ENCODE results near the gene ELP5. TPM values are rescaled to one million over a fixed set of nuclear protein-coding genes. Genes with fewer than 3 reads are reported as not detected.
A peak's percentile ranks its signal among the peaks of the same experiment; 100 is the strongest.

ELP5 gene
- total RNA-seq, 4 donors from 2014 or later: 14.9 to 21.8 (median 16.6) TPM

- Histone ChIP-seq H3K4me1 (peaks cover 8 to 35% (median 12%) of the 10 kb centered on the region in 3 donors), H3K4me3 (no peak overlapping the region), H3K27me3 (peaks cover 0 to 61% (median 4%) of the 10 kb centered on the region in 4 donors), H3K27ac (no peak overlapping the region), H3K9me3 (no peaks in the 10 kb centered on the region), H3K36me3 (no peaks in the 10 kb centered on the region)
- WGBS, 2 donors: 20 to 53% methylated on average over 1 of the region's 1 CpG
- DNase-seq: no peak
- intact Hi-C loops (cut with DNase I): no loop called here
- no peak for TF ChIP-seq POLR2A (IDR thresholded peaks at IDR 0.05)
- TF ChIP-seq CTCF (IDR thresholded peaks at IDR 0.05): no peak
Measured at GRCh38 chr17:7266784-7267183, 14.8 kb downstream of the ELP5 start.

GRCh38 chr17:7279448-7279847 lies 27.4 kb downstream of the ELP5 start:
- peaks cover 23 to 49% (median 27%) of the 10 kb centered on the region in 3 donors for H3K4me1 ChIP-seq
- peak overlapping the region in 2 of 4 donors; percentile 88 to 92 for H3K27ac ChIP-seq
- intact Hi-C loops (cut with DNase I): no loop called here
- no peak for DNase-seq
- H3K27me3 ChIP-seq: peaks cover 0 to 26% (median 0%) of the 10 kb centered on the region in 4 donors
- 70 to 78% methylated on average over 8 of the region's 8 CpGs for WGBS, 2 donors
- peaks cover 0 to 9% (median 0%) of the 10 kb centered on the region in 3 donors for H3K36me3 ChIP-seq
- TF ChIP-seq POLR2A (IDR thresholded peaks at IDR 0.05): no peak
- TF ChIP-seq CTCF (IDR thresholded peaks at IDR 0.05): no peak
- no peaks in the 10 kb centered on the region for H3K9me3 ChIP-seq
- H3K4me3 ChIP-seq: no peak overlapping the region

- intact Hi-C loops (cut with DNase I): no loop called here
- Histone ChIP-seq H3K36me3 (peaks cover 0 to 20% (median 0%) of the 10 kb centered on the region in 3 donors), H3K27ac (peak overlapping the region; percentile 70 to 92 (median 90)), H3K27me3 (peaks cover 0 to 31% (median 0%) of the 10 kb centered on the region in 4 donors), H3K4me3 (peak overlapping the region; percentile 31 to 73 (median 58)), H3K9me3 (no peaks in the 10 kb centered on the region), H3K4me1 (peaks cover 23 to 52% (median 27%) of the 10 kb centered on the region in 3 donors)
- peak; percentile 92 to 98 (median 96) for TF ChIP-seq CTCF (IDR thresholded peaks at IDR 0.05)
- no peak for TF ChIP-seq POLR2A (IDR thresholded peaks at IDR 0.05)
- DNase-seq: no peak
- WGBS, 2 donors: 0 to 1% methylated on average over 8 to 15 of the region's 29 CpGs
Measured at GRCh38 chr17:7280519-7281073, 28.6 kb downstream of the ELP5 start.

GRCh38 chr17:7281074-7281952 lies 29.3 kb downstream of the ELP5 start, which contains the start of gene SLC2A4:
TSS of gene SLC2A4 (plus strand) at chr17:7281718. CDS start at chr17:7281935, 217 bp downstream.
- Histone ChIP-seq H3K9me3 (no peaks in the 10 kb centered on the region), H3K4me1 (peaks cover 23 to 55% (median 27%) of the 10 kb centered on the region in 3 donors), H3K4me3 (peak within 1 kb of the TSS; percentile 31 to 73 (median 58)), H3K27me3 (peaks cover 0 to 31% (median 0%) of the 10 kb centered on the region in 4 donors), H3K27ac (peak within 1 kb of the TSS; percentile 70 to 92 (median 90)), H3K36me3 (peaks cover 0 to 27% (median 0%) of the 10 kb centered on the region in 3 donors)
- DNase-seq: no peak
- intact Hi-C loops (cut with DNase I): no loop called here
- TF ChIP-seq POLR2A (IDR thresholded peaks at IDR 0.05) (peak in 2 of 4 donors; percentile 46 to 62), CTCF (IDR thresholded peaks at IDR 0.05) (peak in 1 of 6 experiments; percentile 23)
- 1 to 3% methylated on average over 6 to 44 of the region's 71 CpGs for WGBS, 2 donors

Measured in esophagus squamous epithelium (tissue), 5 donors.